Natural killer cell (primary cell): ENCODE measurements around the gene HOXA9. TPM values are rescaled to one million over a fixed set of nuclear protein-coding genes. Genes with fewer than 3 reads are reported as not detected.

ENCODE experiments used
- ATAC-seq, 3 donors: fragments of 150-1000 bp in 2 of 3; fragments of 200-7000 bp in 1 of 3; cut with Tn5 transposase; 1 replicate in 1 of 3; 2 replicates in 2 of 3; pipeline ENCODE4 v1.10.0; 2021; ENCODE audit warnings: mild to moderate bottlenecking in 2 of 3, moderate library complexity in 2 of 3
- DNase-seq, 2 donors: peaks; one replicate each; pipeline versions ENCODE4 v3.0.0 to v3.0.0-alpha.2; 2013 to 2021; ENCODE audit warnings: mixed read lengths in 1 of 2
- H3K27ac ChIP-seq: one replicate; pipeline ENCODE4 v1.5.1; 2013; ENCODE audit warnings: mild to moderate bottlenecking, low read length
- H3K27me3 ChIP-seq: one replicate; pipeline ENCODE4 v1.6.1; 2013; ENCODE audit warnings: low read length; ENCODE audit not compliant: control insufficient read depth, insufficient read depth
- H3K36me3 ChIP-seq: one replicate; pipeline ENCODE4 v1.6.1; 2013; ENCODE audit warnings: low read length; ENCODE audit not compliant: control insufficient read depth, insufficient read depth
- H3K4me1 ChIP-seq: one replicate; pipeline ENCODE4 v1.6.1; 2013; ENCODE audit warnings: low read length; ENCODE audit not compliant: control insufficient read depth, insufficient read depth
- H3K4me3 ChIP-seq: one replicate; pipeline ENCODE4 v1.5.1; 2013; ENCODE audit warnings: low read length
- H3K9me3 ChIP-seq: one replicate; pipeline ENCODE4 v1.6.1; 2013; ENCODE audit warnings: low read length; ENCODE audit not compliant: control insufficient read depth, insufficient read depth
- H3K27ac Mint-ChIP-seq, 2 donors: one replicate each; pipeline ENCODE4 v1.8.0; 2022; ENCODE audit warnings: mild to moderate bottlenecking in 2 of 2, mixed read lengths in 2 of 2, moderate library complexity in 1 of 2
- H3K27me3 Mint-ChIP-seq, 2 donors: one replicate each; pipeline ENCODE4 v1.8.0; 2022; ENCODE audit warnings: low read depth in 2 of 2, mixed read lengths in 2 of 2
- H3K36me3 Mint-ChIP-seq: one replicate; pipeline ENCODE4 v1.8.0; 2022; ENCODE audit warnings: mixed read lengths
- H3K4me1 Mint-ChIP-seq, 2 donors: one replicate each; pipeline ENCODE4 v1.8.0; 2022; ENCODE audit warnings: mixed read lengths in 2 of 2
- H3K4me3 Mint-ChIP-seq: one replicate; pipeline ENCODE4 v1.8.0; 2022; ENCODE audit warnings: mild to moderate bottlenecking, moderate library complexity, mixed read lengths
- H3K9me3 Mint-ChIP-seq, 2 donors: one replicate each; pipeline ENCODE4 v1.8.0; 2022; ENCODE audit warnings: mixed read lengths in 2 of 2
- CTCF ChIP-seq: fragments of 200-600 bp; IDR thresholded peaks from one replicate; pipeline ENCODE4 v1.8.0; 2022; ENCODE audit warnings: antibody characterized with exemption
- WGBS: methylation state at CpG from one replicate; pipeline ENCODE4 v1.1.7; 2013; ENCODE audit warnings: missing lambda C conversion rate; ENCODE audit not compliant: insufficient coverage; 5-methylcytosine and 5-hydroxymethylcytosine counted together
- intact Hi-C: fragments of 100-400 bp; cut with micrococcal nuclease; formaldehyde crosslinking; loops from one replicate; pipeline ENCODE4 v1.14.2; 2022
- total RNA-seq, 4 donors: library from RNA; stranded (reverse); fragments of 120-200 nt in 1 of 4; gene quantifications; one replicate each; pipeline versions ENCODE4 v1.2.3 to v1.2.4, GENCODE V29; 2013 to 2022

The HOXA9 gene
- total RNA-seq, 3 donors from 2014 or later (not counting 1 experiment from before 2014, with no cell fraction given) = 0.39 to 4.6 (median 0.42) TPM

DNA sequence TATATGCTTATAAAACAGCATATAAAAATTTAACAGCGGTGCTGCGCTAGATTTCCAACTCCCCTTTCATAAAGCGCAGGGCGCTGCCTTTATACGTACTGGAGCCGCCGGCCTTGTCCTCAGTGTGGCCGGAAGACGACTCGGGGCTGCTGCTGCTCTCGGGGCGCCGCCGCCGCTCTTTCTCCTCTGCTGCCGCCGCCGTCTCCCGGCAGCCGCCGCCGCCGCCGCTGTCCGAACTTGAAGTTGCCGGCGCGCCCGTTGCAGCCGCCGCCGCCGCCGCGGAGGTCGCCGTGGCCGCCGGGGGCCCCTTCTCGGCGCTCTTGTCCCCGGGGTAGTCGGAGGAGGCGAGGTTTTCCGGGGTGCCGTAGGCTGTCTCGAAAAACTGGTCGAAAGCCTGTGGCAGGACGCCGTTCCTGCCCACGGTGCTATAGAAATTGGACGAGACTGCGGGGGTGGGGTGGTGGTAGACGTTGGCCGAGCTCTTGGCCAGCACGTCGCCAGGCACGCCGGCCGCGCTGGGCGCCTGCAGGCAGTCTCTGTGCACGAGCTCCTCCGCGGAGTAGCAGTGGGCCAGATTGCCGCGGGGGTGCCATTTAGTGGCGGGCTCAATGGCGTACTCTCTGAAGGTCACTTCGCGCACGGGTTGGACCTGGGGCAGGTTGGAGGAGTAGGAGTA, 19.1 kb upstream of the HOXA9 start:
- peak; percentile 29 to 55 for DNase-seq
- Histone ChIP-seq H3K27ac (no peak overlapping the region), H3K27me3 (peaks cover 89% of the 10 kb centered on the region), H3K4me3 (peak overlapping the region; percentile 30), H3K9me3 (no peaks in the 10 kb centered on the region), H3K36me3 (no peaks in the 10 kb centered on the region), H3K4me1 (peaks cover 61% of the 10 kb centered on the region)
- Mint-ChIP-seq H3K36me3 (peaks cover 6% of the 10 kb centered on the region), H3K4me1 (peaks cover 44 to 55% of the 10 kb centered on the region in 2 donors), H3K27me3 (peaks cover 73 to 80% of the 10 kb centered on the region in 2 donors), H3K27ac (peak overlapping the region; percentile 31 to 58), H3K9me3 (no peaks in the 10 kb centered on the region), H3K4me3 (peak overlapping the region; percentile 81)
- ATAC-seq = peak; percentile 46 to 57 (median 46)
- WGBS = 2% methylated on average over 72 of the region's 72 CpGs
- intact Hi-C loops = loop anchor here (2.0 to 5.0 kb wide), 2 partner anchors 20 to 32 kb away; partner anchors contain the start of genes HOXA3 and HOXA9
- TF ChIP-seq CTCF = no peak

DNA sequence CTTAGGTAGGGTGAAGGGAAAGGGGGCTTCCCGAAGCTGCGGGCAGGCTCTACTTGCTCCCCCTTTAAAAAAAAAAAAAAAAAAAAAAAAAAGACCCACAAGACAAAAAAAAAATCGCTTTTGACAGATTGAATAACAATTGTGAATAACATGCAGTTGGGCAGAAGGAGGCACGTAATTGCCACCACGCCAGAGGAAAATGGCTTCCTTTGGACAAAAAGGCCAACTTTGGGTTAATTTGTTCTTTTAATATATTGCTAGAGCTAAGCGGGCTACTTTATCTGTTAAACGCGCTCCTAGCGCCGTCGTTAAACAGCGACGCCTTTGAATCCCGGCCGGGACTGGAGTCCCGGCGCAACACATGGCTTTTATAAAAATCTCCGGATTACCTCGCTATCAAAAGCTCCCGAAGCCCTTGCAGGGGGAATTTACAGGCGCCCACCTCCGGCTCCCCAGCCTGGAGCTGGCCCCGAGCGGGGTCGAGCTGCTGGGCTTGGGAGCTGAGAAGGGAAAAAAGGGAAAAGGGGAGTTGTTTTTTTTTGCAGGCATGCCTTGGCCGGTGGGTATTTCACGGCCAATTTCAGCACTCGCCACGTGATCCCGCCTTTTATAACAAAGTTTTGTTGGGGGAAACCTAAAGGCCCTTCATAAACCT, 18.5 kb upstream of the HOXA9 start:
- Mint-ChIP-seq H3K4me3 (peak overlapping the region; percentile 81), H3K36me3 (peaks cover 7% of the 10 kb centered on the region), H3K27ac (no peak overlapping the region), H3K27me3 (peaks cover 68 to 80% of the 10 kb centered on the region in 2 donors), H3K4me1 (peaks cover 39 to 51% of the 10 kb centered on the region in 2 donors), H3K9me3 (no peaks in the 10 kb centered on the region)
- Histone ChIP-seq H3K27me3 (peaks cover 88% of the 10 kb centered on the region), H3K4me1 (peaks cover 57% of the 10 kb centered on the region), H3K36me3 (no peaks in the 10 kb centered on the region), H3K27ac (no peak overlapping the region), H3K9me3 (no peaks in the 10 kb centered on the region), H3K4me3 (peak overlapping the region; percentile 30)
- 3% methylated on average over 28 of the region's 30 CpGs for WGBS
- intact Hi-C loops = loop anchor here (2.0 kb wide), 1 partner anchor 19 kb away; the partner anchor contains the start of gene HOXA9
- no peak for TF ChIP-seq CTCF
- no peak for ATAC-seq
- peak; percentile 14 to 33 for DNase-seq

- ATAC-seq (no peak), DNase-seq (peak; percentile 14 to 23)
- H3K27ac Mint-ChIP-seq = no peak overlapping the region
- peaks cover 68 to 78% of the 10 kb centered on the region in 2 donors for H3K27me3 Mint-ChIP-seq
- Histone ChIP-seq H3K9me3 (no peaks in the 10 kb centered on the region), H3K4me3 (no peak overlapping the region), H3K27me3 (peaks cover 87% of the 10 kb centered on the region), H3K27ac (no peak overlapping the region), H3K4me1 (peaks cover 49% of the 10 kb centered on the region), H3K36me3 (no peaks in the 10 kb centered on the region)
- peak overlapping the region; percentile 37 for H3K4me3 Mint-ChIP-seq
- 20% methylated on average over 38 of the region's 39 CpGs for WGBS
- peaks cover 7% of the 10 kb centered on the region for H3K36me3 Mint-ChIP-seq
- H3K9me3 Mint-ChIP-seq = no peaks in the 10 kb centered on the region
- H3K4me1 Mint-ChIP-seq = peaks cover 32 to 44% of the 10 kb centered on the region in 2 donors
- intact Hi-C loops = no loop called here
- TF ChIP-seq CTCF = no peak
Observed at GRCh38 chr7:27182861-27183681, 17.7 kb upstream of the HOXA9 start.
